ENCODE data around the gene ITPRIP. TPM values are rescaled to one million over a fixed set of nuclear protein-coding genes. Genes with fewer than 3 reads are reported as not detected.

The ITPRIP gene
- total RNA-seq (2021; ENCODE audit: unreplicated experiment) (12.0 TPM), Bru-seq, nascent RNA (percentile 62 among the genes with signal in this experiment), BruChase-seq, experiment 1, labeled RNA remaining after a 6-hour chase (percentile 58 among the genes with signal in this experiment), BruChase-seq, experiment 2, labeled RNA remaining after a 2-hour chase (percentile 62 among the genes with signal in this experiment)
- 12.5 and 13.1 TPM in 2 replicates for polyA plus RNA-seq (2012)
- long read RNA-seq, full-length matches to known transcripts = 12 of 26 reads
- long read RNA-seq, partial matches to known transcripts = 0 of 26 reads
- long read RNA-seq, other reads (novel, unspliced or antisense) = 14 of 26 reads

GRCh38 chr10:104337985-104338735 is at the start of gene ITPRIP:
ITPRIP (minus strand) TSS chr10:104338465; CDS start chr10:104316051, 22,414 bp downstream.
- peak within 1 kb of the TSS; percentile 68 for H3K9ac ChIP-seq (ENCODE audit: low read length)
- no peaks in the 10 kb centered on the region for H3K9me3 ChIP-seq (ENCODE audit: control insufficient read depth in 1 of 2, insufficient read depth in 1 of 2, low read depth in 1 of 2, low read length in 2 of 2)
- no peaks in the 10 kb centered on the region for H3K27me3 ChIP-seq (ENCODE audit: insufficient read depth, low read length)
- intact Hi-C loops (cut with micrococcal nuclease) = loop anchor here (1.0 to 10.0 kb wide), 3 partner anchors 9 to 443 kb away; partner anchors contain the start of gene CFAP58
- H3K79me2 ChIP-seq (ENCODE audit: insufficient read depth, low read length) = peaks cover 47% of the 10 kb centered on the region
- DNase-seq (ENCODE audit: low read depth, low spot score) (peak; percentile 69), ATAC-seq (peak; percentile 73)
- peaks cover 37 to 57% of the 10 kb centered on the region in 2 experiments for H3K4me1 ChIP-seq (ENCODE audit: control insufficient read depth in 1 of 2, insufficient read depth in 2 of 2, low read length in 2 of 2)
- H3K4me3 ChIP-seq (replicated peaks in 1 of 2; ENCODE audit: low read depth in 1 of 2, low read length in 2 of 2) = peak within 1 kb of the TSS; percentile 76 to 95
- RAD21 ChIA-PET (ENCODE audit: low non-redundant PET in 1 of 2, low total read pairs in 2 of 2, uncharacterized antibody in 2 of 2, unreplicated experiment in 2 of 2) = interaction anchor here in 1 of 2 experiments (1.5 kb wide), 1 partner anchor 32 kb away, joined by 7 read pairs; no protein-coding TSS in a partner anchor
- H3K4me2 ChIP-seq (ENCODE audit: low read length) = peak within 1 kb of the TSS; percentile 84
- peak within 1 kb of the TSS; percentile 85 for H3K27ac ChIP-seq (ENCODE audit: low read depth, low read length)
- no peaks in the 10 kb centered on the region for H4K20me1 ChIP-seq (ENCODE audit: insufficient read depth)
- CTCF ChIA-PET = interaction anchor here (0.7 to 2.8 kb wide), 6 partner anchors 9 to 64 kb away, joined by 3 to 21 read pairs (median 6); partner anchors contain the start of gene CFAP58
- BruUV-seq (replicated peaks) = no TSS peak
- no peaks in the 10 kb centered on the region for H3K9me2 ChIP-seq (ENCODE audit: insufficient read depth)
- TF ChIP-seq POLR2AphosphoS5 (IDR thresholded peaks at IDR 0.05; ENCODE audit: low read depth, low read length) = peak; percentile 60
- TF ChIP-seq SP1 (IDR thresholded peaks at IDR 0.05; ENCODE audit: low read depth) = no peak
- peak; percentile 87 for TF ChIP-seq POLR2A (IDR thresholded peaks at IDR 0.05; ENCODE audit: borderline replicate concordance, extremely low read depth, insufficient read depth, insufficient read length)
- TF ChIP-seq RAD21 (IDR thresholded peaks at IDR 0.05; ENCODE audit: low read depth) = no peak
- TF ChIP-seq YY1 (IDR thresholded peaks at IDR 0.05; ENCODE audit: extremely low read depth, insufficient replicate concordance, low read depth, low read length) = peak; percentile 12
- peak in 2 of 3 experiments; percentile 29 to 34; a peak in 3 of 6 replicates for TF ChIP-seq CTCF (IDR thresholded peaks at IDR 0.05 in 2 of 3, conservative IDR thresholded peaks at IDR 0.05 in 1 of 3; ENCODE audit: borderline replicate concordance in 1 of 3, insufficient read depth in 1 of 3, low read depth in 2 of 3, low read length in 2 of 3)
- TF ChIP-seq ZFX (IDR thresholded peaks at IDR 0.05) = peak; percentile 75
- peak; percentile 91 for TF ChIP-seq TCF7L2 (IDR thresholded peaks at IDR 0.05; ENCODE audit: borderline replicate concordance, extremely low read depth, insufficient read depth, insufficient read length)
- no peaks in the 10 kb centered on the region for H3K36me3 ChIP-seq (ENCODE audit: control insufficient read depth in 1 of 2, insufficient read depth in 2 of 2, low read length in 2 of 2)
- POLR2A ChIA-PET = interaction anchor here (0.8 to 2.2 kb wide), 8 partner anchors 9 to 70 kb away, joined by 3 to 8 read pairs (median 4); partner anchors contain the start of genes CFAP58 and GSTO2
- H2AFZ ChIP-seq (ENCODE audit: low read depth, low read length, poor library complexity, severe bottlenecking) = peak within 1 kb of the TSS; percentile 94

Data from HCT116 (cell line).